Chondrocyte (in vitro differentiated cells): ENCODE data around the gene ADGRL2. TPM values are rescaled to one million over a fixed set of nuclear protein-coding genes. Genes with fewer than 3 reads are reported as not detected.

Experiments
- DNase-seq: peaks from one replicate; pipeline ENCODE4 v3.0.0; 2021; ENCODE audit warnings: mixed read lengths, low spot score
- H3K27ac Mint-ChIP-seq: one replicate; pipeline ENCODE4 v1.8.0; 2021; ENCODE audit warnings: mild to moderate bottlenecking, moderate library complexity, mixed read lengths; ENCODE audit not compliant: unreplicated experiment
- H3K27me3 Mint-ChIP-seq: 2 replicates; pipeline ENCODE4 v1.8.0; 2021; ENCODE audit warnings: low read depth, mixed read lengths
- H3K36me3 Mint-ChIP-seq: 2 replicates; pipeline ENCODE4 v1.8.0; 2021; ENCODE audit warnings: low read depth, mixed read lengths
- H3K4me1 Mint-ChIP-seq: 2 replicates; pipeline ENCODE4 v1.8.0; 2021; ENCODE audit warnings: low read depth, mild to moderate bottlenecking, mixed read lengths
- H3K4me3 Mint-ChIP-seq: one replicate; pipeline ENCODE4 v1.8.0; 2021; ENCODE audit warnings: mild to moderate bottlenecking, moderate library complexity, mixed read lengths; ENCODE audit not compliant: unreplicated experiment
- H3K9me3 Mint-ChIP-seq: 2 replicates; pipeline ENCODE4 v1.8.0; 2021; ENCODE audit warnings: low read depth, mixed read lengths
- CTCF ChIP-seq: fragments of 200-600 bp; sonication (generic); IDR thresholded peaks from 2 replicates; pipeline ENCODE4 v1.5.0; 2021; ENCODE audit warnings: antibody characterized with exemption, mild to moderate bottlenecking, moderate library complexity
- total RNA-seq: library from RNA; stranded (reverse); gene quantifications from 3 replicates; pipeline ENCODE4 v1.2.1, GENCODE V29; 2021

The ADGRL2 gene
- total RNA-seq, 1 donor from 2014 or later = 51.2 TPM

- TF ChIP-seq CTCF = no peak
- DNase-seq = no peak
- H3K36me3 Mint-ChIP-seq = no peaks in the 10 kb centered on the region
- peak overlapping the region; percentile 46 for H3K4me3 Mint-ChIP-seq
- no peaks in the 10 kb centered on the region for H3K9me3 Mint-ChIP-seq
- H3K4me1 Mint-ChIP-seq = peaks cover 59% of the 10 kb centered on the region
- H3K27ac Mint-ChIP-seq = peak overlapping the region; percentile 78
- no peaks in the 10 kb centered on the region for H3K27me3 Mint-ChIP-seq
Observed at GRCh38 chr1:81832573-81832972, 31.8 kb downstream of the ADGRL2 start.

GRCh38 chr1:81833722-81834121 is 33.0 kb downstream of the ADGRL2 start:
- H3K27me3 Mint-ChIP-seq = no peaks in the 10 kb centered on the region
- no peak overlapping the region for H3K4me3 Mint-ChIP-seq
- peaks cover 55% of the 10 kb centered on the region for H3K4me1 Mint-ChIP-seq
- no peak for TF ChIP-seq CTCF
- peak overlapping the region; percentile 67 for H3K27ac Mint-ChIP-seq
- H3K9me3 Mint-ChIP-seq = no peaks in the 10 kb centered on the region
- H3K36me3 Mint-ChIP-seq = no peaks in the 10 kb centered on the region
- DNase-seq = no peak

DNA sequence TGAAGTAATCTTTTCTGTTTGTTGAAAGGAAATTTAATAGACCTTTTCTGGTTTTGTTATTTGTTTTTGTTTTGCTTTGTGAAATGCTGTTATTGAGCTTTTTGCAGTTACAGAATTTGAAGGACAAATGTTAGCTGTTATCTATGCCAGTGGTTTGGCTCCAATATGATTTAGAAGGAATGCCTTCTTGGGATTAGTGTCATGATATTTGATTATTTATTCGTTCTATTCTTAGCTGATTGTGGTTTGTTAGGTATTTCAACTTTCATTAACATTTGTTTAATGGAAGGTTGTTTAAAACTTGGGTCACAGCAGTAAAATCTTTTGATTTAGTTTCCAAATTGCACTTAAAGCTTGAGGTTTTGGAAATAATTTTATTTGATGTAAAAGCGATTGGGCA is 33.5 kb downstream of the ADGRL2 start:
- no peak for TF ChIP-seq CTCF
- peaks cover 55% of the 10 kb centered on the region for H3K4me1 Mint-ChIP-seq
- H3K27me3 Mint-ChIP-seq = no peaks in the 10 kb centered on the region
- peak overlapping the region; percentile 75 for H3K27ac Mint-ChIP-seq
- H3K9me3 Mint-ChIP-seq = no peaks in the 10 kb centered on the region
- H3K4me3 Mint-ChIP-seq = no peak overlapping the region
- H3K36me3 Mint-ChIP-seq = no peaks in the 10 kb centered on the region
- DNase-seq = no peak

GRCh38 chr1:81834921-81835698 is 34.4 kb downstream of the ADGRL2 start:
- Mint-ChIP-seq H3K27me3 (no peaks in the 10 kb centered on the region), H3K27ac (peak overlapping the region; percentile 86), H3K4me1 (peaks cover 55% of the 10 kb centered on the region), H3K9me3 (no peaks in the 10 kb centered on the region), H3K4me3 (no peak overlapping the region), H3K36me3 (peaks cover 2% of the 10 kb centered on the region)
- no peak for DNase-seq
- no peak for TF ChIP-seq CTCF

DNA sequence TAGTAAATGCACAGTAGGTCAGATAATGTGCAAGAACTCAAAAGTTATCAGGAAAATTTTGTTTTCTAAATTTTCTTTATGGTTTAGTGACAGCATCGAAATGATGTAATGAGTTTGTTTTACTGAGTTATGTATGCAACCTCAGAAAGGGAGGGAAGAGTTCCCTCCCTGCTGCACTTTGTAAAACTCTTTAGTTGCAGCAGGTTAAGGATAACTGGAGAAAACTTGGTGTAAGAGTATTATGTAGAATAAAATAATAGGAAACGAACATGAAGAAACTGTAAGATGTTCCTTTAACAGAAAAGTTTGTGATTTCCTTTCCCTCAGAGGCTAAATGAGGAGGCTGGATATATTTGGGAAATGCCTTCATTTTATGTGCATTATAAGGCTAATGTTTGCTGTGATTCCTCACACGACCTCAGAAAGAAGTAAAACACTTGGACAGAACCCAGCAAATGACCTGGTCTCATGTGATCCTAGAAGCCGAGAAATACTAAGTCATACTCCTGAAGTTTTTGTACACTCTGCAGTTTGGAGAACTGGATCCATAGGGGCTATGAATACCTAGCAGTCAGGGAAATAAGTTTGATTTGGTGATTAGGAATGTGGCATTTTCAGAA is 35.4 kb downstream of the ADGRL2 start:
- no peaks in the 10 kb centered on the region for H3K9me3 Mint-ChIP-seq

More for the DNA sequence above, 35.4 kb downstream of the ADGRL2 start:
- no peak for TF ChIP-seq CTCF
- peaks cover 55% of the 10 kb centered on the region for H3K4me1 Mint-ChIP-seq
- DNase-seq = no peak
- H3K36me3 Mint-ChIP-seq = peaks cover 4% of the 10 kb centered on the region
- H3K27ac Mint-ChIP-seq = peak overlapping the region; percentile 49
- H3K27me3 Mint-ChIP-seq = no peaks in the 10 kb centered on the region
- no peak overlapping the region for H3K4me3 Mint-ChIP-seq
